Measurements from ENCODE around the gene NT5M.

DNA sequence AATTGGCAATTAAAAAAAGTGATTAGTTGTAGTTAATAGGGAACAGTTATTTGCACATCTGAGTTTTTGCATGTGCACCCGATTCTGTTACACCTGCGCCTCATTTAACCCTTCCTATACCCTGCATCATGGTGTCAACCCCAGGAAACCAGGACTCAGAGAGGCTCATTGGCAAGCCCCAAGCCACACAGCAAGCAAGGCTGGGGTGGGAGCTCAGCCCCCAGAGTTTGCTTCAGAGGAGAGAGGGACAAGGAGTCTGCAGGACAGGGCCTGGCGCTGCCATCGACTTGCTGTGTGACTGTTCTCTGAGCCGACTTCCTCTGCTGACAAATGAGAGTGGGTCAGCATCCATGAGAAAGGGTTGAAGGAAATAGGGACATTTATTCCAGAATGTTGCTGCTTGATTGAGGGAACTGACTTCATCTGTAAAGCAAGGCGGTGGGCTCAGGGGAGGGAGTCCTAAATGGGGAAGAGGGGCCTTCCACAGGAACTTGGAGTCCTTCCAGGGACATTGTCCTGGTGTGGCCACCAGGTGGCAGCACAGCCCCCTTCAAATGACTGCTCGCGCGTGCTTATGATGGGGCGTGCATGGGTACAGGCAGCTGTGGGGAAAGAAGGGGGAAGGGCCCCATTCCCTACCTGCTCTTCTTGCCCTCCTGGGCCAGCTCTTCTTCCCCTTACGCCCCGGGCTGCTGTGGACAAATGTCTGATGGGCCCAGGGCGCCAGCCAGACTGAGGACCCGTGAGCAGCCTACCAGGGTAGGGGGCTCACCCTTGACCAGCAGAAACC lies 51.6 kb downstream of the NT5M start:
- TF ChIP-seq CTCF (IDR thresholded peaks at IDR 0.05; ENCODE audit: insufficient read depth, low read depth, low read length): peak; percentile 74
- no peak for TF ChIP-seq EZH2 (IDR thresholded peaks at IDR 0.05; ENCODE audit: insufficient read depth, low read length)

Measured in astrocyte (in vitro differentiated cells and primary cell).